H9 (cell line): ENCODE measurements around the gene TIMM10. TPM values are rescaled to one million over a fixed set of nuclear protein-coding genes. Genes with fewer than 3 reads are reported as not detected.

Source experiments
- DNase-seq: peaks from one replicate; pipeline ENCODE4 v3.0.0-alpha.2; 2017
- H2AFZ ChIP-seq: one replicate; pipeline ENCODE4 v1.6.1; 2013; ENCODE audit warnings: mild to moderate bottlenecking, low read length, control low read depth, moderate library complexity
- H2AK5ac ChIP-seq: 2 replicates; pipeline ENCODE4 v1.6.1; 2013; ENCODE audit warnings: low read length, control low read depth, mixed read lengths; ENCODE audit not compliant: insufficient read length
- H2BK120ac ChIP-seq: one replicate; pipeline ENCODE4 v1.6.1; 2013; ENCODE audit warnings: low read depth, mild to moderate bottlenecking, low read length, control low read depth, inconsistent platforms; ENCODE audit not compliant: poor library complexity, severe bottlenecking
- H2BK12ac ChIP-seq: 2 replicates; pipeline ENCODE4 v1.6.1; 2013; ENCODE audit warnings: low read length, control low read depth, mixed read lengths, low read depth; ENCODE audit not compliant: insufficient read length
- H2BK15ac ChIP-seq: 2 replicates; pipeline ENCODE4 v1.6.1; 2013; ENCODE audit warnings: low read depth, low read length, control low read depth
- H2BK20ac ChIP-seq: one replicate; pipeline ENCODE4 v1.6.1; 2013; ENCODE audit warnings: low read depth, mild to moderate bottlenecking, low read length, control low read depth, inconsistent platforms; ENCODE audit not compliant: poor library complexity, severe bottlenecking
- H2BK5ac ChIP-seq: 2 replicates; pipeline ENCODE4 v1.6.1; 2013; ENCODE audit warnings: low read length, control low read depth, mixed read lengths; ENCODE audit not compliant: insufficient read length
- H3K14ac ChIP-seq: 2 replicates; pipeline ENCODE4 v1.6.1; 2013; ENCODE audit warnings: low read length, control low read depth; ENCODE audit not compliant: insufficient read depth
- H3K18ac ChIP-seq: 2 replicates; pipeline ENCODE4 v1.6.1; 2013; ENCODE audit warnings: low read depth, mild to moderate bottlenecking, mixed read lengths, low read length, control low read depth; ENCODE audit not compliant: insufficient read length
- H3K23ac ChIP-seq: 2 replicates; pipeline ENCODE4 v1.6.1; 2013; ENCODE audit warnings: low read length, control low read depth, mixed read lengths, low read depth; ENCODE audit not compliant: insufficient read length
- H3K23me2 ChIP-seq: 2 replicates; pipeline ENCODE4 v1.6.1; 2013; ENCODE audit warnings: low read depth, mild to moderate bottlenecking, mixed read lengths, low read length, control low read depth; ENCODE audit not compliant: insufficient read length, poor library complexity, severe bottlenecking
- H3K27ac ChIP-seq: 2 replicates; pipeline ENCODE4 v1.5.1; 2013; ENCODE audit warnings: low read length, control low read depth, mixed read lengths, low read depth; ENCODE audit not compliant: insufficient read length
- H3K27me3 ChIP-seq: 2 replicates; pipeline ENCODE4 v1.6.1; 2013; ENCODE audit warnings: low read length, control low read depth, inconsistent platforms; ENCODE audit not compliant: insufficient read depth
- H3K4ac ChIP-seq: 2 replicates; pipeline ENCODE4 v1.6.1; 2013; ENCODE audit warnings: low read depth, mild to moderate bottlenecking, control low read depth, inconsistent platforms, low read length, moderate library complexity
- H3K4me1 ChIP-seq: 2 replicates; pipeline ENCODE4 v1.6.1; 2013; ENCODE audit warnings: low read length, control low read depth, inconsistent platforms; ENCODE audit not compliant: insufficient read depth
- H3K4me2 ChIP-seq: 2 replicates; pipeline ENCODE4 v1.6.1; 2013; ENCODE audit warnings: low read length, control low read depth, mixed read lengths; ENCODE audit not compliant: insufficient read length, insufficient read depth
- H3K56ac ChIP-seq: 2 replicates; pipeline ENCODE4 v1.6.1; 2013; ENCODE audit warnings: low read depth, mild to moderate bottlenecking, mixed read lengths, low read length, control low read depth; ENCODE audit not compliant: insufficient read length
- H3K79me1 ChIP-seq: 2 replicates; pipeline ENCODE4 v1.6.1; 2013; ENCODE audit warnings: low read depth, mild to moderate bottlenecking, moderate library complexity, low read length, control low read depth, inconsistent platforms; ENCODE audit not compliant: insufficient read depth, poor library complexity, severe bottlenecking
- H3K79me2 ChIP-seq: 2 replicates; pipeline ENCODE4 v1.6.1; 2013; ENCODE audit warnings: low read length, control low read depth, inconsistent platforms; ENCODE audit not compliant: insufficient read depth
- H3K9ac ChIP-seq: 2 replicates; pipeline ENCODE4 v1.6.1; 2013; ENCODE audit warnings: low read length, control low read depth, mixed read lengths; ENCODE audit not compliant: insufficient read length; ENCODE audit errors: extremely low read depth
- H3K9me3 ChIP-seq: one replicate; pipeline ENCODE4 v1.6.1; 2013; ENCODE audit warnings: low read depth, low read length, inconsistent platforms; ENCODE audit not compliant: control insufficient read depth
- H3T11ph ChIP-seq: one replicate; pipeline ENCODE4 v1.6.1; 2013; ENCODE audit warnings: mild to moderate bottlenecking, low read length, control low read depth, inconsistent platforms
- H4K20me1 ChIP-seq: one replicate; pipeline ENCODE4 v1.6.1; 2013; ENCODE audit not compliant: control insufficient read depth, insufficient read length, insufficient read depth
- H4K5ac ChIP-seq: 2 replicates; pipeline ENCODE4 v1.6.1; 2013; ENCODE audit warnings: low read depth, mild to moderate bottlenecking, mixed read lengths, low read length, control low read depth; ENCODE audit not compliant: insufficient read length
- H4K8ac ChIP-seq: replicated peaks from 2 replicates; pipeline ENCODE4 v1.6.1; 2013; ENCODE audit warnings: low read length, control low read depth, mixed read lengths, low read depth; ENCODE audit not compliant: insufficient read length
- H4K91ac ChIP-seq: 2 replicates; pipeline ENCODE4 v1.6.1; 2013; ENCODE audit warnings: low read depth, mild to moderate bottlenecking, moderate library complexity, mixed read lengths, low read length, control low read depth; ENCODE audit not compliant: insufficient read length
- H3K27ac Mint-ChIP-seq, 3 experiments: 2 replicates in 2 of 3; 3 replicates in 1 of 3; pipeline ENCODE4 v1.8.0; 2020 to 2021; ENCODE audit warnings: mixed read lengths in 3 of 3, mild to moderate bottlenecking in 1 of 3, moderate library complexity in 1 of 3
- H3K27me3 Mint-ChIP-seq: 2 replicates; pipeline ENCODE4 v1.8.0; 2021; ENCODE audit warnings: low read depth, mild to moderate bottlenecking, moderate library complexity, mixed read lengths
- H3K36me3 Mint-ChIP-seq, 3 experiments: 2 replicates in 2 of 3; 3 replicates in 1 of 3; pipeline ENCODE4 v1.8.0; 2020 to 2021; ENCODE audit warnings: low read depth in 3 of 3, mixed read lengths in 3 of 3; ENCODE audit not compliant: insufficient read depth in 1 of 3
- H3K4me1 Mint-ChIP-seq, 2 experiments: 2 replicates each; pipeline ENCODE4 v1.8.0; 2020; ENCODE audit warnings: mixed read lengths in 2 of 2
- H3K4me3 Mint-ChIP-seq, 2 experiments: 2 replicates in 1 of 2; 3 replicates in 1 of 2; pipeline ENCODE4 v1.8.0; 2020 to 2021; ENCODE audit warnings: mild to moderate bottlenecking in 2 of 2, mixed read lengths in 2 of 2, moderate library complexity in 1 of 2
- H3K9me3 Mint-ChIP-seq, 2 experiments: 2 replicates in 1 of 2; 3 replicates in 1 of 2; pipeline ENCODE4 v1.8.0; 2020; ENCODE audit warnings: mild to moderate bottlenecking in 2 of 2, mixed read lengths in 2 of 2, moderate library complexity in 1 of 2
- CTCF ChIP-seq: fragments of 200-600 bp; sonication (generic); conservative IDR thresholded peaks from 3 replicates; pipeline ENCODE4 v1.8.0; 2021; ENCODE audit warnings: antibody characterized with exemption, mild to moderate bottlenecking
- WGBS: extraction: QIAGEN DNeasy Blood & Tissue Kit; methylation state at CpG from one replicate; pipeline ENCODE4 v1.1.7; 2013; ENCODE audit warnings: missing lambda C conversion rate, low lambda C conversion rate, mixed read lengths; ENCODE audit not compliant: insufficient read length; ENCODE audit errors: extremely low coverage; 5-methylcytosine and 5-hydroxymethylcytosine counted together
- total RNA-seq: library from RNA; stranded (reverse); gene quantifications from 2 replicates; pipeline ENCODE4 v1.2.1, GENCODE V29; 2021

TIMM10 gene
- total RNA-seq, 1 experiment from 2014 or later, result 130 TPM

DNA sequence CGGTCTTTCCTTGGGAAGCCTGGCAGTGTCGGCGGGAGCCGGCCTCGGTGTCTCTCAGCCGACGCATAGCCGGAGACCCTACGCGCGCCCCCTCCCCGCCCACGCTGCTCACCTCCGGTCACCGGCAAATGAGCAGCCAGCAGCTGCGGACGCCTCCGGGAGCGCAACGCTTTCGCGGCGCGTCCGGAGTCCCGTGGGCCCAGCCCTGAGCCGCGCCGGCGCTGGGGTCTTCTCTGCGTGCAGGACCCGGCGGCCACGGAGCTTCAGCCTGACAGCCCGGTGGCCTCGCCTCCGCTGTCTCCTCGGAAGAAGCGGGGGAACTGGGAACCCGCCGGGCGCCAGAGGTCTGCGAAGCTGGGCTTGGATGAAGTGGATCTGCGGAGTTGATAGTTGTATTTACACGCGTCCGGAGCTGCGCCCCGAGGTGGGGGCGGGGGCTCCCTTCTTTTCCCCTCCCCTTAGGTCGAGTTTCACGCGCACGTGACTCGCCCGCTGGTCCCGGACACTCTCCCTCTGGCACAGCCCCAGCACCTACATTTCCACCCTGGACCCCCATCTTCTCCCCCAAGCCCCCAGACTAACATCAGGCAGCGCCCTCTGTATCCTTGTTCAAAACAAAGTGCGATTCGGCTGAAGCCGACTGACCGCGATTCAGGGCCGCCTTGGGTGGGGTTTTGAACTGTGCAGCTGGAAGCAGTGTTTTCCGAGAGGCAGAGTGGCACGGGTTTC is 15.1 kb downstream of the TIMM10 start, which contains the start of gene SLC43A1:
Gene SLC43A1, minus strand, starts transcription at position 371 of the 729 bp plus-strand sequence. CDS start 1,591 bp downstream, outside the sequence.
- peak within 1 kb of the TSS; percentile 1 for H3K9ac ChIP-seq
- no peak within 1 kb of the TSS for H4K5ac ChIP-seq
- no peaks in the 10 kb centered on the region for H3K79me1 ChIP-seq
- H3K36me3 Mint-ChIP-seq, result peaks cover 0 to 4% (median 0%) of the 10 kb centered on the region in 3 experiments; a peak in 3 of 7 replicates
- 0 out of 5 replicates have a peak, but pooled peaks cover 0 to 3% of the 10 kb centered on the region in 2 experiments for H3K9me3 Mint-ChIP-seq
- no peak within 1 kb of the TSS for H3K27ac ChIP-seq
- no peak within 1 kb of the TSS for H4K91ac ChIP-seq
- no peak within 1 kb of the TSS for H2AK5ac ChIP-seq
- H2BK5ac ChIP-seq, result no peak within 1 kb of the TSS
- H3K4me2 ChIP-seq, result peak within 1 kb of the TSS; percentile 63
- no peak within 1 kb of the TSS for H3T11ph ChIP-seq
- H2AFZ ChIP-seq, result no peak within 1 kb of the TSS
- H3K79me2 ChIP-seq, result no peaks in the 10 kb centered on the region
- no peak within 1 kb of the TSS for H2BK20ac ChIP-seq
- H4K20me1 ChIP-seq, result no peaks in the 10 kb centered on the region
- H3K27me3 Mint-ChIP-seq, result peaks cover 51% of the 10 kb centered on the region
- no peak within 1 kb of the TSS for H3K4ac ChIP-seq
- no peak within 1 kb of the TSS; the same call in 1 of the 2 replicates for H3K14ac ChIP-seq
- H4K8ac ChIP-seq, result no peak within 1 kb of the TSS
- peaks cover 2% of the 10 kb centered on the region for H3K4me1 ChIP-seq
- TF ChIP-seq CTCF, result no peak
- no peak within 1 kb of the TSS for H2BK12ac ChIP-seq
- H3K27ac Mint-ChIP-seq, result peak within 1 kb of the TSS in 1 of 3 experiments; percentile 57; a peak in 2 of 7 replicates
- no peak within 1 kb of the TSS for H3K23ac ChIP-seq
- H3K27me3 ChIP-seq, result no peaks in the 10 kb centered on the region
- peaks cover 16% of the 10 kb centered on the region for H3K23me2 ChIP-seq
- peak; percentile 54 for DNase-seq
- H3K4me1 Mint-ChIP-seq, result peaks cover 10 to 13% of the 10 kb centered on the region in 2 experiments; a peak in 2 of 4 replicates
- no CpG with 5 or more reads among the region's 66 CpGs for WGBS
- no peak within 1 kb of the TSS for H2BK15ac ChIP-seq
- H3K18ac ChIP-seq, result no peak within 1 kb of the TSS
- no peaks in the 10 kb centered on the region for H3K9me3 ChIP-seq
- peak within 1 kb of the TSS; percentile 90 to 98 for H3K4me3 Mint-ChIP-seq
- H3K56ac ChIP-seq, result no peak within 1 kb of the TSS
- H2BK120ac ChIP-seq, result no peak within 1 kb of the TSS
